Caco-2 (cell line): ENCODE results near the gene AGBL2. TPM values are rescaled to one million over a fixed set of nuclear protein-coding genes. Genes with fewer than 3 reads are reported as not detected.

ENCODE experiments used
- BruUV-seq: library from RNA; stranded (reverse); fragments of 400-500 nt; replicated peaks from 2 replicates; lab custom pipeline; 2021; lab: Mats Ljungman, UMichigan
- CTCF ChIA-PET: fragments of 300-600 bp; sonication (Branson Sonifier 250); formaldehyde crosslinking; loops from one replicate; lab custom pipeline; 2022; ENCODE audit warnings: antibody characterized with exemption; lab: Charles Lee
- POLR2A ChIA-PET: fragments of 300-600 bp; sonication (Branson Sonifier 250); formaldehyde crosslinking; loops from one replicate; lab custom pipeline; 2022; ENCODE audit warnings: antibody characterized with exemption; lab: Charles Lee
- DNase-seq, 2 experiments: peaks; one replicate each; pipeline versions ENCODE4 v3.0.0 to v3.0.0-alpha.2; 2020 to 2022
- H3K27me3 ChIP-seq: replicated peaks from 2 replicates; pipeline ENCODE4 v1.6.0; 2011; ENCODE audit warnings: low read length; ENCODE audit not compliant: control insufficient read depth, insufficient read depth
- H3K36me3 ChIP-seq: 2 replicates; pipeline ENCODE4 v1.5.1; 2011; ENCODE audit warnings: low read length; ENCODE audit not compliant: control insufficient read depth, insufficient read depth
- H3K4me1 ChIP-seq: fragments of 250-450 bp; sonication (Bioruptor Pico); 2 replicates; pipeline ENCODE4 v1.5.1; 2020; ENCODE audit warnings: mild to moderate bottlenecking
- H3K4me3 ChIP-seq: 2 replicates; pipeline ENCODE4 v1.5.1; 2011; ENCODE audit warnings: low read depth, mild to moderate bottlenecking, control low read depth, low read length
- H3K9me3 ChIP-seq: fragments of 250-450 bp; sonication (Bioruptor Pico); 2 replicates; pipeline ENCODE4 v1.5.1; 2020; ENCODE audit warnings: mild to moderate bottlenecking, moderate library complexity
- H3K27ac Mint-ChIP-seq: one replicate; pipeline ENCODE4 v1.8.0; 2022; ENCODE audit warnings: mixed read lengths; ENCODE audit not compliant: unreplicated experiment
- H3K27me3 Mint-ChIP-seq: one replicate; pipeline ENCODE4 v1.8.0; 2022; ENCODE audit warnings: mixed read lengths; ENCODE audit not compliant: insufficient read depth, unreplicated experiment
- H3K36me3 Mint-ChIP-seq: one replicate; pipeline ENCODE4 v1.8.0; 2022; ENCODE audit warnings: mild to moderate bottlenecking, mixed read lengths; ENCODE audit not compliant: insufficient read depth, unreplicated experiment
- H3K4me1 Mint-ChIP-seq: one replicate; pipeline ENCODE4 v1.8.0; 2022; ENCODE audit warnings: low read depth, mixed read lengths; ENCODE audit not compliant: unreplicated experiment
- H3K4me3 Mint-ChIP-seq: one replicate; pipeline ENCODE4 v1.8.0; 2022; ENCODE audit warnings: mild to moderate bottlenecking, moderate library complexity, mixed read lengths; ENCODE audit not compliant: unreplicated experiment
- H3K9me3 Mint-ChIP-seq: one replicate; pipeline ENCODE4 v1.8.0; 2022; ENCODE audit warnings: mixed read lengths; ENCODE audit not compliant: unreplicated experiment
- intact Hi-C: fragments of 100-400 bp; cut with micrococcal nuclease; formaldehyde crosslinking; loops from one replicate; pipeline ENCODE4 v1.10.0; 2022; ENCODE audit not compliant: unreplicated experiment
- total RNA-seq: library from RNA; stranded (reverse); gene quantifications from 2 replicates; pipeline ENCODE4 v1.2.3, GENCODE V29; 2022
- TF ChIP-seq, protein P1 (sequence below), 2 experiments: fragments of 200-600 bp in 1 of 2; IDR thresholded peaks; 1 replicate in 1 of 2; 2 replicates in 1 of 2; pipeline versions ENCODE4 v1.5.1 to v1.8.0; 2011 to 2022; ENCODE audit warnings: antibody characterized with exemption in 1 of 2, control low read depth in 1 of 2, inconsistent platforms in 1 of 2, low read depth in 1 of 2, low read length in 1 of 2, mild to moderate bottlenecking in 1 of 2, moderate library complexity in 1 of 2; ENCODE audit not compliant: insufficient read depth in 1 of 2, severe bottlenecking in 1 of 2, unreplicated experiment in 1 of 2

Gene AGBL2
- total RNA-seq, 1 experiment from 2014 or later: 2.9 TPM

- intact Hi-C loops: no loop called here
- Mint-ChIP-seq H3K36me3 (no peaks in the 10 kb centered on the region), H3K27me3 (no peaks in the 10 kb centered on the region), H3K9me3 (no peaks in the 10 kb centered on the region), H3K4me3 (no peak overlapping the region), H3K4me1 (no peaks in the 10 kb centered on the region), H3K27ac (no peak overlapping the region)
- no peak for DNase-seq
- no peak overlapping the region for H3K4me3 ChIP-seq
- H3K4me1 ChIP-seq: no peaks in the 10 kb centered on the region
- H3K9me3 ChIP-seq: no peaks in the 10 kb centered on the region
- TF ChIP-seq, protein P1, sequence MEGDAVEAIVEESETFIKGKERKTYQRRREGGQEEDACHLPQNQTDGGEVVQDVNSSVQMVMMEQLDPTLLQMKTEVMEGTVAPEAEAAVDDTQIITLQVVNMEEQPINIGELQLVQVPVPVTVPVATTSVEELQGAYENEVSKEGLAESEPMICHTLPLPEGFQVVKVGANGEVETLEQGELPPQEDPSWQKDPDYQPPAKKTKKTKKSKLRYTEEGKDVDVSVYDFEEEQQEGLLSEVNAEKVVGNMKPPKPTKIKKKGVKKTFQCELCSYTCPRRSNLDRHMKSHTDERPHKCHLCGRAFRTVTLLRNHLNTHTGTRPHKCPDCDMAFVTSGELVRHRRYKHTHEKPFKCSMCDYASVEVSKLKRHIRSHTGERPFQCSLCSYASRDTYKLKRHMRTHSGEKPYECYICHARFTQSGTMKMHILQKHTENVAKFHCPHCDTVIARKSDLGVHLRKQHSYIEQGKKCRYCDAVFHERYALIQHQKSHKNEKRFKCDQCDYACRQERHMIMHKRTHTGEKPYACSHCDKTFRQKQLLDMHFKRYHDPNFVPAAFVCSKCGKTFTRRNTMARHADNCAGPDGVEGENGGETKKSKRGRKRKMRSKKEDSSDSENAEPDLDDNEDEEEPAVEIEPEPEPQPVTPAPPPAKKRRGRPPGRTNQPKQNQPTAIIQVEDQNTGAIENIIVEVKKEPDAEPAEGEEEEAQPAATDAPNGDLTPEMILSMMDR (IDR thresholded peaks at IDR 0.05; ENCODE audit: insufficient read depth in 1 of 2, low read depth in 1 of 2, low read length in 1 of 2, severe bottlenecking in 1 of 2, unreplicated experiment in 1 of 2): no peak
- CTCF ChIA-PET: no interaction called here
- H3K27me3 ChIP-seq: no peaks in the 10 kb centered on the region
- no peaks in the 10 kb centered on the region for H3K36me3 ChIP-seq
- no TSS peak for BruUV-seq
- POLR2A ChIA-PET: no interaction called here
Measured at GRCh38 chr11:47675851-47676250, 39.3 kb downstream of the AGBL2 start.

GRCh38 chr11:47672283-47672730 is 42.9 kb downstream of the AGBL2 start:
- no peaks in the 10 kb centered on the region for H3K9me3 ChIP-seq
- intact Hi-C loops: no loop called here
- Mint-ChIP-seq H3K4me3 (no peak overlapping the region), H3K27me3 (no peaks in the 10 kb centered on the region), H3K27ac (no peak overlapping the region), H3K9me3 (no peaks in the 10 kb centered on the region), H3K4me1 (no peaks in the 10 kb centered on the region), H3K36me3 (no peaks in the 10 kb centered on the region)
- no peak overlapping the region for H3K4me3 ChIP-seq
- H3K36me3 ChIP-seq: no peaks in the 10 kb centered on the region
- no peak for DNase-seq
- BruUV-seq: no TSS peak
- TF ChIP-seq, protein P1 (IDR thresholded peaks at IDR 0.05; ENCODE audit: insufficient read depth in 1 of 2, low read depth in 1 of 2, low read length in 1 of 2, severe bottlenecking in 1 of 2, unreplicated experiment in 1 of 2): no peak
- no peaks in the 10 kb centered on the region for H3K27me3 ChIP-seq
- ChIA-PET CTCF (no interaction called here), POLR2A (no interaction called here)
- peaks cover 3% of the 10 kb centered on the region; the same call in 1 of the 2 replicates for H3K4me1 ChIP-seq

GRCh38 chr11:47669856-47670255 is 45.3 kb downstream of the AGBL2 start:
- intact Hi-C loops: no loop called here
- Histone ChIP-seq H3K36me3 (no peaks in the 10 kb centered on the region), H3K27me3 (no peaks in the 10 kb centered on the region), H3K9me3 (no peaks in the 10 kb centered on the region), H3K4me3 (no peak overlapping the region), H3K4me1 (peaks cover 3% of the 10 kb centered on the region; the same call in 1 of the 2 replicates)
- H3K27ac Mint-ChIP-seq: no peak overlapping the region
- H3K27me3 Mint-ChIP-seq: no peaks in the 10 kb centered on the region
- no peak overlapping the region for H3K4me3 Mint-ChIP-seq
- POLR2A ChIA-PET: no interaction called here
- CTCF ChIA-PET: no interaction called here
- no peaks in the 10 kb centered on the region for H3K36me3 Mint-ChIP-seq
- TF ChIP-seq, protein P1 (IDR thresholded peaks at IDR 0.05; ENCODE audit: insufficient read depth in 1 of 2, low read depth in 1 of 2, low read length in 1 of 2, severe bottlenecking in 1 of 2, unreplicated experiment in 1 of 2): no peak
- DNase-seq: no peak
- no peaks in the 10 kb centered on the region for H3K9me3 Mint-ChIP-seq
- no peaks in the 10 kb centered on the region for H3K4me1 Mint-ChIP-seq
- no TSS peak for BruUV-seq
